ENCODE results near the gene WDR1. TPM values are rescaled to one million over a fixed set of nuclear protein-coding genes. Genes with fewer than 3 reads are reported as not detected.

Gene WDR1
- total and polyA plus RNA-seq, 2 donors (not counting 1 experiment from before 2014, with no cell fraction given) = 331 to 751 TPM

GRCh38 chr4:10074076-10074766 is 42.4 kb downstream of the WDR1 start:
- Histone ChIP-seq H3K4me1 (ENCODE audit: control insufficient read depth, extremely low read depth, insufficient read depth, low read length) (no peaks in the 10 kb centered on the region), H4K20me1 (ENCODE audit: control insufficient read depth, extremely low read depth, insufficient read depth, low read length) (no peaks in the 10 kb centered on the region), H3K4me2 (ENCODE audit: extremely low read depth, insufficient read depth, low read length) (no peak overlapping the region), H3K4me3 (replicated peaks in 1 of 4; ENCODE audit: control extremely low read depth in 1 of 4, insufficient read depth in 1 of 4, low read depth in 3 of 4, low read length in 4 of 4) (no peak overlapping the region), H3K36me3 (ENCODE audit: control insufficient read depth, insufficient read depth, low read length) (peaks cover 54% of the 10 kb centered on the region), H3K79me2 (ENCODE audit: control insufficient read depth, insufficient read depth, low read length) (no peaks in the 10 kb centered on the region), H3K27ac (ENCODE audit: insufficient read depth, low read length) (no peak overlapping the region), H2AFZ (ENCODE audit: low read length) (no peak overlapping the region), H3K9ac (ENCODE audit: insufficient read depth, low read length) (no peak overlapping the region), H3K27me3 (ENCODE audit: control insufficient read depth, insufficient read depth, low read length) (no peaks in the 10 kb centered on the region), H3K9me3 (ENCODE audit: control insufficient read depth, insufficient read depth, low read depth, low read length) (no peaks in the 10 kb centered on the region)
- DNase-seq (ENCODE audit: low read depth in 2 of 2) = no peak
- no peak for TF ChIP-seq CTCF (conservative IDR thresholded peaks at IDR 0.05 in 1 of 2, IDR thresholded peaks at IDR 0.05 in 1 of 2; ENCODE audit: low read depth in 1 of 2, low read length in 2 of 2)
- TF ChIP-seq EZH2 (IDR thresholded peaks at IDR 0.05; ENCODE audit: low read length, missing control alignments) = no peak

GRCh38 chr4:10072420-10073017 is 44.1 kb downstream of the WDR1 start:
- H3K27me3 ChIP-seq (ENCODE audit: control insufficient read depth, insufficient read depth, low read length) = no peaks in the 10 kb centered on the region
- H3K9ac ChIP-seq (ENCODE audit: insufficient read depth, low read length) = no peak overlapping the region
- no peaks in the 10 kb centered on the region for H3K4me1 ChIP-seq (ENCODE audit: control insufficient read depth, extremely low read depth, insufficient read depth, low read length)
- H3K79me2 ChIP-seq (ENCODE audit: control insufficient read depth, insufficient read depth, low read length) = no peaks in the 10 kb centered on the region
- no peaks in the 10 kb centered on the region for H4K20me1 ChIP-seq (ENCODE audit: control insufficient read depth, extremely low read depth, insufficient read depth, low read length)
- H2AFZ ChIP-seq (ENCODE audit: low read length) = no peak overlapping the region
- H3K9me3 ChIP-seq (ENCODE audit: control insufficient read depth, insufficient read depth, low read depth, low read length) = no peaks in the 10 kb centered on the region
- no peak overlapping the region for H3K4me3 ChIP-seq (replicated peaks in 1 of 4; ENCODE audit: control extremely low read depth in 1 of 4, insufficient read depth in 1 of 4, low read depth in 3 of 4, low read length in 4 of 4)
- no peak overlapping the region for H3K4me2 ChIP-seq (ENCODE audit: extremely low read depth, insufficient read depth, low read length)
- no peak overlapping the region for H3K27ac ChIP-seq (ENCODE audit: insufficient read depth, low read length)
- TF ChIP-seq CTCF (conservative IDR thresholded peaks at IDR 0.05 in 1 of 2, IDR thresholded peaks at IDR 0.05 in 1 of 2; ENCODE audit: low read depth in 1 of 2, low read length in 2 of 2) (no peak), EZH2 (IDR thresholded peaks at IDR 0.05; ENCODE audit: low read length, missing control alignments) (no peak)
- peaks cover 44% of the 10 kb centered on the region for H3K36me3 ChIP-seq (ENCODE audit: control insufficient read depth, insufficient read depth, low read length)
- no peak for DNase-seq (ENCODE audit: low read depth in 2 of 2)

- Histone ChIP-seq H3K36me3 (ENCODE audit: control insufficient read depth, insufficient read depth, low read length) (peaks cover 35% of the 10 kb centered on the region), H4K20me1 (ENCODE audit: control insufficient read depth, extremely low read depth, insufficient read depth, low read length) (no peaks in the 10 kb centered on the region), H3K27me3 (ENCODE audit: control insufficient read depth, insufficient read depth, low read length) (no peaks in the 10 kb centered on the region), H3K27ac (ENCODE audit: insufficient read depth, low read length) (no peak overlapping the region), H3K4me3 (replicated peaks in 1 of 4; ENCODE audit: control extremely low read depth in 1 of 4, insufficient read depth in 1 of 4, low read depth in 3 of 4, low read length in 4 of 4) (no peak overlapping the region), H3K79me2 (ENCODE audit: control insufficient read depth, insufficient read depth, low read length) (no peaks in the 10 kb centered on the region), H3K4me2 (ENCODE audit: extremely low read depth, insufficient read depth, low read length) (no peak overlapping the region), H3K9ac (ENCODE audit: insufficient read depth, low read length) (no peak overlapping the region), H3K4me1 (ENCODE audit: control insufficient read depth, extremely low read depth, insufficient read depth, low read length) (no peaks in the 10 kb centered on the region), H2AFZ (ENCODE audit: low read length) (no peak overlapping the region), H3K9me3 (ENCODE audit: control insufficient read depth, insufficient read depth, low read depth, low read length) (no peaks in the 10 kb centered on the region)
- DNase-seq (ENCODE audit: low read depth in 2 of 2) = no peak
- TF ChIP-seq EZH2 (IDR thresholded peaks at IDR 0.05; ENCODE audit: low read length, missing control alignments) = no peak
These were observed 47.4 kb downstream of the WDR1 start for GRCh38 chr4:10069075-10069642.
